BJ (cell line): ENCODE measurements around the gene TEX264. TPM values are rescaled to one million over a fixed set of nuclear protein-coding genes. Genes with fewer than 3 reads are reported as not detected.
"Not testable (repeated sequence)": the region's sequence is repeated elsewhere in the genome, so short reads cannot be mapped to it uniquely, and the experiment has no call there.

Experiments
- CTCF ChIA-PET: fragments of 350-600 bp; formaldehyde crosslinking; extraction: SDS; loops from one replicate; lab custom pipeline; 2021; ENCODE audit warnings: antibody characterized with exemption, inconsistent platforms; lab: Yijun Ruan, JAX
- POLR2A ChIA-PET: fragments of 300-600 bp; sonication (Branson Sonifier 250); formaldehyde crosslinking; extraction: SDS; loops from one replicate; lab custom pipeline; 2021; ENCODE audit warnings: antibody characterized with exemption; lab: Charles Lee
- DNase-seq: peaks from one replicate; pipeline ENCODE4 v3.0.0-alpha.2; 2011; ENCODE audit warnings: low read depth
- H3K27me3 ChIP-seq: 2 replicates; pipeline ENCODE4 v1.6.0; 2011; ENCODE audit warnings: low read length; ENCODE audit not compliant: control insufficient read depth, insufficient read depth
- H3K36me3 ChIP-seq: 2 replicates; pipeline ENCODE4 v1.5.1; 2011; ENCODE audit warnings: low read length; ENCODE audit not compliant: control insufficient read depth, insufficient read depth
- H3K4me3 ChIP-seq: 2 replicates; pipeline ENCODE4 v1.5.1; 2011; ENCODE audit warnings: low read depth, mild to moderate bottlenecking, control low read depth, low read length
- polyA plus RNA-seq: library from polyadenylated mRNA; depleted of rRNA; stranded (reverse); fragments of >200 nt; gene quantifications from 2 replicates; pipeline ENCODE4 v1.2.3, GENCODE V29; 2011
- TF ChIP-seq, protein P1 (sequence below): IDR thresholded peaks from 2 replicates; pipeline ENCODE4 v1.5.1; 2011; ENCODE audit warnings: low read depth, mild to moderate bottlenecking, control low read depth, inconsistent platforms, low read length, moderate library complexity; ENCODE audit not compliant: insufficient read depth

The TEX264 gene
- polyA plus RNA-seq, 1 experiment = 100.0 TPM

DNA sequence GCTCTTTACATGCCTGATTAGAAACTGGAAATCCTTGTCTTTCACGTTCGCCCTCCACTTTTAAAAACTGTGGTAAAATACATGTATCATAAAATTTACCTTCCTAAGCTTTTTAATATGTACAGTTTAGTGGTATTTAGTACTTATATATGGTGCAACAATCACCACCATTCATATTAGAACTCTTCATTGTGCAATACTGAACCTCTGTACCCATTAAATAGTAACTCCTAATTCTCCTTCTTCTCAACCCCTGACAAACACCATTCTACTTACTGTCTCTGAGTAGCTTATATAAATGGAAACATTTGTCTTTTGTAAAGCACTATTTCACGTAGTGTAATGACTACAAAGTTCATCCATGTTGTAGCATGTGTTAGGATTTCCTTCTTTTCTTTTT, 64.0 kb downstream of the TEX264 start:
- Histone ChIP-seq H3K36me3 (no peaks in the 10 kb centered on the region), H3K4me3 (no peak overlapping the region), H3K27me3 (peaks cover 1% of the 10 kb centered on the region; the same call in 1 of the 2 replicates)
- POLR2A ChIA-PET = no interaction called here
- no peak for DNase-seq
- CTCF ChIA-PET = interaction anchor here (0.7 to 1.3 kb wide), 2 partner anchors 16 to 1258 kb away, joined by 3 to 6 read pairs; no protein-coding TSS in a partner anchor
- TF ChIP-seq, protein P1, sequence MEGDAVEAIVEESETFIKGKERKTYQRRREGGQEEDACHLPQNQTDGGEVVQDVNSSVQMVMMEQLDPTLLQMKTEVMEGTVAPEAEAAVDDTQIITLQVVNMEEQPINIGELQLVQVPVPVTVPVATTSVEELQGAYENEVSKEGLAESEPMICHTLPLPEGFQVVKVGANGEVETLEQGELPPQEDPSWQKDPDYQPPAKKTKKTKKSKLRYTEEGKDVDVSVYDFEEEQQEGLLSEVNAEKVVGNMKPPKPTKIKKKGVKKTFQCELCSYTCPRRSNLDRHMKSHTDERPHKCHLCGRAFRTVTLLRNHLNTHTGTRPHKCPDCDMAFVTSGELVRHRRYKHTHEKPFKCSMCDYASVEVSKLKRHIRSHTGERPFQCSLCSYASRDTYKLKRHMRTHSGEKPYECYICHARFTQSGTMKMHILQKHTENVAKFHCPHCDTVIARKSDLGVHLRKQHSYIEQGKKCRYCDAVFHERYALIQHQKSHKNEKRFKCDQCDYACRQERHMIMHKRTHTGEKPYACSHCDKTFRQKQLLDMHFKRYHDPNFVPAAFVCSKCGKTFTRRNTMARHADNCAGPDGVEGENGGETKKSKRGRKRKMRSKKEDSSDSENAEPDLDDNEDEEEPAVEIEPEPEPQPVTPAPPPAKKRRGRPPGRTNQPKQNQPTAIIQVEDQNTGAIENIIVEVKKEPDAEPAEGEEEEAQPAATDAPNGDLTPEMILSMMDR = no peak

GRCh38 chr3:51735950-51736349, 64.9 kb downstream of the TEX264 start:
- CTCF ChIA-PET = no interaction called here
- H3K4me3 ChIP-seq = no peak overlapping the region
- DNase-seq = no peak
- POLR2A ChIA-PET = no interaction called here
- H3K27me3 ChIP-seq = peaks cover 1% of the 10 kb centered on the region; the same call in 1 of the 2 replicates
- TF ChIP-seq, protein P1 = no peak
- H3K36me3 ChIP-seq = no peaks in the 10 kb centered on the region

DNA sequence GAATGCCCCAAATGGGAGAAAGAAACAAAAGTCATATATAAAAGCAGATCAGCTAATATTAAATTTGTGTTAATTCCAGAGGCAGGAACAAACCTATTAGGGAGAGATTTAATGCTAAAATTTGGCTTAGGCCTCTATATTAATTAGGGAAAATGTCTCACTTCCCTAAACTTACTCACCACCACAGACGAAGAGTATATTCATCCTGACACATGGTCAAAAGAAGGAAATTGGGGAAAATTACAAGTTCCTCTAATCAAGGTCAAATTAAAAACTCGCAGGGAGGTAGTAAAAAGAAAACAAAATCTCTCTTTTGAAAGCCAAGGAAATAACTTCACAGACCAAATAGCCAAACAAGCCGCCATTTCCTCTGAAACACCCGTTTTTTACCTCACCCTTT, 68.1 kb downstream of the TEX264 start:
- ChIA-PET POLR2A (no interaction called here), CTCF (no interaction called here)
- no peak for DNase-seq
- H3K36me3 ChIP-seq = no peaks in the 10 kb centered on the region
- H3K4me3 ChIP-seq = no peak overlapping the region
- TF ChIP-seq, protein P1 = no peak
- peaks cover 1% of the 10 kb centered on the region; the same call in 1 of the 2 replicates for H3K27me3 ChIP-seq

DNA sequence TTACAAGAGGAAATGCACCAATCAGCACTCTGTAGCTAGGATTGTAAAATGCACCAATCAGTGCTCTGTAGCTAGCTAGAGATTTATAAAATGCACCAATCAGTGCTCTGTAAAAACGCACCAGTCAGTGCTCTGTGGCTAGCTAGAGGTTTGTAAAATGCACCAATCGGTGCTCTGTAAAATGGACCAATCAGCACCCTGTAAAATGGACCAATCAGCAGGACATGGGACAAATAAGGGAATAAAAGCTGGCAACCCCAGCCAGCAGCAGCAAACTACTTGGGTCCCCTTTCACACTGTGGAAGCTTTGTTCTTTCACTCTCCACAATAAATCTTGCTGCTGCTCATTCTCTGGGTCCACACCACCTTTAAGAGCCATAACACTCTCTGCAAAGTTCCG, 71.3 kb downstream of the TEX264 start:
- H3K36me3 ChIP-seq, POLR2A ChIA-PET, H3K4me3 ChIP-seq, DNase-seq, CTCF ChIA-PET, H3K27me3 ChIP-seq: not testable (repeated sequence)

GRCh38 chr3:51742978-51743377, 71.9 kb downstream of the TEX264 start:
- DNase-seq, H3K27me3 ChIP-seq, POLR2A ChIA-PET, H3K36me3 ChIP-seq, CTCF ChIA-PET, H3K4me3 ChIP-seq: not testable (repeated sequence)

- DNase-seq = no peak
- Histone ChIP-seq H3K4me3 (no peak overlapping the region), H3K27me3 (no peaks in the 10 kb centered on the region), H3K36me3 (no peaks in the 10 kb centered on the region)
- ChIA-PET CTCF (no interaction called here), POLR2A (no interaction called here)
- TF ChIP-seq, protein P1 = no peak
These were observed 76.8 kb downstream of the TEX264 start for GRCh38 chr3:51747840-51748239.
